OCI-LY7 (cell line): Measurements from ENCODE around the gene CTDSPL.

ENCODE experiments used
- CTCF ChIP-seq: fragments of 200-600 bp; sonication (generic); conservative IDR thresholded peaks from 2 replicates; pipeline ENCODE4 v1.5.1; 2014; ENCODE audit warnings: mild to moderate bottlenecking, antibody characterized with exemption, low read length, moderate library complexity, mixed read lengths
- EZH2phosphoT487 ChIP-seq: fragments of 200-600 bp; sonication (generic); IDR thresholded peaks from 2 replicates; pipeline ENCODE4 v1.6.1; 2018; ENCODE audit warnings: low read depth, borderline replicate concordance, mild to moderate bottlenecking, mixed run types, antibody characterized with exemption, low read length, moderate library complexity, mixed read lengths

GRCh38 chr3:37940242-37940908 lies 78.7 kb downstream of the CTDSPL start:
- no peak for TF ChIP-seq CTCF
- TF ChIP-seq EZH2phosphoT487 = no peak
